A673 (cell line): ENCODE results near the gene MAP3K5. TPM values are rescaled to one million over a fixed set of nuclear protein-coding genes. Genes with fewer than 3 reads are reported as not detected.

Source experiments
- BruUV-seq: library from RNA; stranded (reverse); fragments of 400-500 nt; replicated peaks from 2 replicates; lab custom pipeline; 2021; lab: Mats Ljungman, UMichigan
- CTCF ChIA-PET: fragments of 300-600 bp; sonication (Branson Sonifier 250); formaldehyde crosslinking; loops from one replicate; lab custom pipeline; 2022; ENCODE audit warnings: antibody characterized with exemption; lab: Charles Lee
- POLR2A ChIA-PET: fragments of 300-600 bp; sonication (Branson Sonifier 250); formaldehyde crosslinking; loops from one replicate; lab custom pipeline; 2022; ENCODE audit warnings: antibody characterized with exemption; ENCODE audit not compliant: low non-redundant PET; lab: Charles Lee
- DNase-seq: peaks from one replicate; pipeline ENCODE4 v3.0.0-alpha.2; 2015; ENCODE audit warnings: low spot score
- H3K27ac ChIP-seq: fragments of 200-600 bp; sonication (generic); 2 replicates; pipeline ENCODE4 v1.5.1; 2016; ENCODE audit warnings: mixed run types, low read depth, mild to moderate bottlenecking, mixed read lengths, antibody characterized with exemption, low read length; ENCODE audit not compliant: poor library complexity, severe bottlenecking
- H3K27me3 ChIP-seq: fragments of 200-600 bp; sonication (generic); replicated peaks from 2 replicates; pipeline ENCODE4 v1.6.1; 2017; ENCODE audit warnings: mixed run types, low read depth, mild to moderate bottlenecking, mixed read lengths, antibody characterized with exemption, low read length; ENCODE audit not compliant: insufficient read depth, poor library complexity
- H3K36me3 ChIP-seq: fragments of 200-600 bp; sonication (generic); 2 replicates; pipeline ENCODE4 v1.6.1; 2016; ENCODE audit warnings: mixed run types, mild to moderate bottlenecking, mixed read lengths, antibody characterized with exemption, low read length; ENCODE audit not compliant: insufficient read depth, poor library complexity, severe bottlenecking
- H3K4me1 ChIP-seq: fragments of 200-600 bp; sonication (generic); 2 replicates; pipeline ENCODE4 v1.6.1; 2017; ENCODE audit warnings: mixed run types, mild to moderate bottlenecking, mixed read lengths, antibody characterized with exemption, low read length; ENCODE audit not compliant: insufficient read depth, poor library complexity, severe bottlenecking
- H3K4me3 ChIP-seq: fragments of 200-600 bp; sonication (generic); 2 replicates; pipeline ENCODE4 v1.5.1; 2016; ENCODE audit warnings: low read depth, mixed run types, mild to moderate bottlenecking, mixed read lengths, low read length; ENCODE audit not compliant: poor library complexity, severe bottlenecking
- H3K9me3 ChIP-seq: fragments of 200-600 bp; sonication (generic); 2 replicates; pipeline ENCODE4 v1.6.1; 2016; ENCODE audit warnings: mixed run types, low read depth, mild to moderate bottlenecking, mixed read lengths, antibody characterized with exemption, low read length; ENCODE audit not compliant: poor library complexity, severe bottlenecking
- CTCF ChIP-seq: fragments of 300-800, 200-600 bp; sonication (generic); conservative IDR thresholded peaks from 2 replicates; pipeline ENCODE4 v1.5.1; 2017; ENCODE audit warnings: low read depth, mild to moderate bottlenecking, antibody characterized with exemption, low read length, moderate library complexity, mixed read lengths
- EZH2 ChIP-seq: fragments of 200-600 bp; sonication (generic); IDR thresholded peaks from 2 replicates; pipeline ENCODE4 v1.6.1; 2017; ENCODE audit warnings: borderline replicate concordance, low read depth, mild to moderate bottlenecking, mixed read lengths, antibody characterized with exemption, low read length; ENCODE audit not compliant: poor library complexity, severe bottlenecking
- intact Hi-C: fragments of 100-400 bp; cut with micrococcal nuclease; formaldehyde crosslinking; loops from one replicate; pipeline ENCODE4 v1.10.0; 2022; ENCODE audit not compliant: unreplicated experiment
- total RNA-seq: library from RNA; stranded (reverse); gene quantifications from 2 replicates; pipeline ENCODE4 v1.2.3, GENCODE V29; 2021

The MAP3K5 gene
- total RNA-seq, 1 experiment from 2014 or later = 5.4 TPM

- no peak for TF ChIP-seq CTCF
- no peak for TF ChIP-seq EZH2
- H3K27me3 ChIP-seq = no peaks in the 10 kb centered on the region
- H3K4me3 ChIP-seq = no peak overlapping the region
- CTCF ChIA-PET = no interaction called here
- DNase-seq = no peak
- intact Hi-C loops = no loop called here
- H3K36me3 ChIP-seq = no peaks in the 10 kb centered on the region
- no peaks in the 10 kb centered on the region for H3K4me1 ChIP-seq
- H3K9me3 ChIP-seq = no peaks in the 10 kb centered on the region
- no TSS peak for BruUV-seq
- H3K27ac ChIP-seq = no peak overlapping the region
- POLR2A ChIA-PET = no interaction called here
Measured at GRCh38 chr6:136508725-136509392, 283.4 kb downstream of the MAP3K5 start.

Other genes with a start within 250 kb of the MAP3K5 start
- gene MAP7, start 242.1 kb downstream of the MAP3K5 start, total RNA-seq = 0.09 TPM in 1 of 2 replicates, not detected in the other
- gene PEX7, start 30.1 kb upstream of the MAP3K5 start, total RNA-seq = 6.2 and 7.4 TPM in 2 replicates
- not detected in 2 replicates for gene SLC35D3, start 129.8 kb upstream of the MAP3K5 start, total RNA-seq